ENCODE data around the gene LIN37. TPM values are rescaled to one million over a fixed set of nuclear protein-coding genes. Genes with fewer than 3 reads are reported as not detected.

The LIN37 gene
- total and polyA plus RNA-seq, 9 of the 15 experiments (the other 6 are each of a cell fraction or from before 2014, with no cell fraction given) = 1.2 to 12.5 (median 8.6) TPM

- no peak for TF ChIP-seq NR0B1 (IDR thresholded peaks at IDR 0.05; ENCODE audit: partially characterized antibody)
- TF ChIP-seq KAT8 (IDR thresholded peaks at IDR 0.05; ENCODE audit: low read depth) = no peak
- TF ChIP-seq NR2C2 (CRISPR knock-in tag; IDR thresholded peaks at IDR 0.05) = no peak
- TF ChIP-seq NR2C2 (tag; IDR thresholded peaks at IDR 0.05) = peak; percentile 93
- no peak for TF ChIP-seq XRCC5 (IDR thresholded peaks at IDR 0.05; ENCODE audit: low read depth, low read length)
- no peak for TF ChIP-seq ZNF384 (IDR thresholded peaks at IDR 0.05; ENCODE audit: low read depth, low read length)
- TF ChIP-seq FOXJ3 (CRISPR knock-in tag; IDR thresholded peaks at IDR 0.05) = no peak
- TF ChIP-seq HIVEP1 (CRISPR knock-in tag; IDR thresholded peaks at IDR 0.05) = no peak
- TF ChIP-seq ELF2 (CRISPR knock-in tag; IDR thresholded peaks at IDR 0.05) = no peak
- TF ChIP-seq POLR2B (IDR thresholded peaks at IDR 0.05; ENCODE audit: low read depth, partially characterized antibody) = no peak
- no peak for TF ChIP-seq CHCHD3 (CRISPR knock-in tag; IDR thresholded peaks at IDR 0.05)
- TF ChIP-seq RBM15 (IDR thresholded peaks at IDR 0.05; ENCODE audit: insufficient read depth, low read length) = no peak
- no peak for TF ChIP-seq ARID3A (IDR thresholded peaks at IDR 0.05; ENCODE audit: borderline replicate concordance, low read depth, low read length)
- no peak for TF ChIP-seq CCAR2 (IDR thresholded peaks at IDR 0.05; ENCODE audit: low read depth, low read length)
- TF ChIP-seq NFATC3 (IDR thresholded peaks at IDR 0.05) = no peak
- no peak for TF ChIP-seq CBFB (CRISPR knock-in tag; IDR thresholded peaks at IDR 0.05)
- TF ChIP-seq, protein P1, sequence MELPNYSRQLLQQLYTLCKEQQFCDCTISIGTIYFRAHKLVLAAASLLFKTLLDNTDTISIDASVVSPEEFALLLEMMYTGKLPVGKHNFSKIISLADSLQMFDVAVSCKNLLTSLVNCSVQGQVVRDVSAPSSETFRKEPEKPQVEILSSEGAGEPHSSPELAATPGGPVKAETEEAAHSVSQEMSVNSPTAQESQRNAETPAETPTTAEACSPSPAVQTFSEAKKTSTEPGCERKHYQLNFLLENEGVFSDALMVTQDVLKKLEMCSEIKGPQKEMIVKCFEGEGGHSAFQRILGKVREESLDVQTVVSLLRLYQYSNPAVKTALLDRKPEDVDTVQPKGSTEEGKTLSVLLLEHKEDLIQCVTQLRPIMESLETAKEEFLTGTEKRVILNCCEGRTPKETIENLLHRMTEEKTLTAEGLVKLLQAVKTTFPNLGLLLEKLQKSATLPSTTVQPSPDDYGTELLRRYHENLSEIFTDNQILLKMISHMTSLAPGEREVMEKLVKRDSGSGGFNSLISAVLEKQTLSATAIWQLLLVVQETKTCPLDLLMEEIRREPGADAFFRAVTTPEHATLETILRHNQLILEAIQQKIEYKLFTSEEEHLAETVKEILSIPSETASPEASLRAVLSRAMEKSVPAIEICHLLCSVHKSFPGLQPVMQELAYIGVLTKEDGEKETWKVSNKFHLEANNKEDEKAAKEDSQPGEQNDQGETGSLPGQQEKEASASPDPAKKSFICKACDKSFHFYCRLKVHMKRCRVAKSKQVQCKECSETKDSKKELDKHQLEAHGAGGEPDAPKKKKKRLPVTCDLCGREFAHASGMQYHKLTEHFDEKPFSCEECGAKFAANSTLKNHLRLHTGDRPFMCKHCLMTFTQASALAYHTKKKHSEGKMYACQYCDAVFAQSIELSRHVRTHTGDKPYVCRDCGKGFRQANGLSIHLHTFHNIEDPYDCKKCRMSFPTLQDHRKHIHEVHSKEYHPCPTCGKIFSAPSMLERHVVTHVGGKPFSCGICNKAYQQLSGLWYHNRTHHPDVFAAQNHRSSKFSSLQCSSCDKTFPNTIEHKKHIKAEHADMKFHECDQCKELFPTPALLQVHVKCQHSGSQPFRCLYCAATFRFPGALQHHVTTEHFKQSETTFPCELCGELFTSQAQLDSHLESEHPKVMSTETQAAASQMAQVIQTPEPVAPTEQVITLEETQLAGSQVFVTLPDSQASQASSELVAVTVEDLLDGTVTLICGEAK (IDR thresholded peaks at IDR 0.05) = peak; percentile 92
- TF ChIP-seq, protein P1 (CRISPR knock-in tag; IDR thresholded peaks at IDR 0.05) = no peak
Observed at GRCh38 chr19:35745328-35746086, 2.9 kb upstream of the LIN37 start, which contains the start of the genes PSENEN and U2AF1L4 (continued).

All from K562 (cell line).